Tibial artery (tissue), 4 donors: ENCODE data around the gene RNF222.

ENCODE experiments used
- DNase-seq, 2 donors: peaks; one replicate each; pipeline ENCODE4 v3.0.0-alpha.2; 2019
- H3K27ac ChIP-seq, 2 donors: fragments of 200-600 bp; sonication (generic) in 1 of 2; 1 replicate in 1 of 2; 2 replicates in 1 of 2; pipeline ENCODE4 v1.5.1; 2018 to 2019; ENCODE audit warnings: mild to moderate bottlenecking in 1 of 2
- H3K27me3 ChIP-seq, 2 donors: fragments of 200-600 bp; sonication (generic) in 1 of 2; one replicate each; pipeline versions ENCODE4 v1.5.1 to v1.6.0; 2016 to 2019
- H3K36me3 ChIP-seq, 3 donors: fragments of 200-600 bp; sonication (generic) in 2 of 3; one replicate each; pipeline ENCODE4 v1.5.1; 2016 to 2019; ENCODE audit warnings: mild to moderate bottlenecking in 2 of 3
- H3K4me1 ChIP-seq, 4 donors: fragments of 200-600 bp; sonication (generic) in 2 of 4; 1 replicate in 3 of 4; 2 replicates in 1 of 4; pipeline ENCODE4 v1.5.1; 2016 to 2019
- H3K4me3 ChIP-seq, 2 donors: fragments of 200-600 bp; sonication (generic) in 1 of 2; 1 replicate in 1 of 2; 2 replicates in 1 of 2; pipeline ENCODE4 v1.5.1; 2018 to 2019; ENCODE audit warnings: mild to moderate bottlenecking in 2 of 2
- H3K9me3 ChIP-seq, 3 donors: fragments of 200-600 bp; sonication (generic) in 1 of 3; one replicate each; pipeline ENCODE4 v1.5.1; 2016 to 2019
- CTCF ChIP-seq, 2 experiments: fragments of 200-600 bp in 1 of 2; fragments of 450-650 bp in 1 of 2; IDR thresholded peaks; one replicate each; pipeline ENCODE4 v1.5.1; 2017 to 2019; ENCODE audit warnings: antibody characterized with exemption in 2 of 2, mild to moderate bottlenecking in 1 of 2, moderate library complexity in 1 of 2
- intact Hi-C: fragments of 100-400 bp; cut with DNase I; formaldehyde crosslinking; loops from one replicate; pipeline ENCODE4 v1.15.0; 2023; ENCODE audit warnings: low total_unique reads

The RNF222 gene

GRCh38 chr17:8397636-8398035, at the start of gene RNF222:
Gene RNF222, minus strand, starts transcription at chr17:8397827. Its CDS starts 4,366 bp downstream, at chr17:8393461.
- intact Hi-C loops = no loop called here
- Histone ChIP-seq H3K9me3 (no peaks in the 10 kb centered on the region), H3K4me3 (no peak within 1 kb of the TSS), H3K4me1 (no peaks in the 10 kb centered on the region), H3K27me3 (peaks cover 0 to 52% of the 10 kb centered on the region in 2 donors), H3K27ac (no peak within 1 kb of the TSS), H3K36me3 (no peaks in the 10 kb centered on the region)
- TF ChIP-seq CTCF (IDR thresholded peaks at IDR 0.05) = no peak
- DNase-seq = peak in 1 of 2 donors; percentile 32

DNA sequence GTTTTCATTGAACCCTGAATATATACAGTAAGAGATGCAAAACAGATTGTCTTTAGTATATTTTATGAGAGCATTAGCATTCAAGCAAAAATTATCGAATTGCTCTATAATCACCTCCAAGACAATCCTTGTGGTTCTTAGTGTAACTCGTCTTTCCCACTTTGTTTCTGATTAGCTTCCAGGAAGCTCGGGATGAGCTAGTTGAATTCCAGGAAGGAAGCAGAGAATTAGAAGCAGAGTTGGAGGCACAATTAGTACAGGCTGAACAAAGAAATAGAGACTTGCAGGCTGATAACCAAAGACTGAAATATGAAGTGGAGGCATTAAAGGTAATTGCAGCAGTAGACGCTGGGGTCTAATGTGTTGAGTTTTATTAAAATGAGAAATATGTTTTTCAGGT, 47.9 kb upstream of the RNF222 start:
- H3K9me3 ChIP-seq = no peaks in the 10 kb centered on the region
- intact Hi-C loops = no loop called here
- peaks cover 0 to 39% (median 18%) of the 10 kb centered on the region in 4 donors for H3K4me1 ChIP-seq
- no peak overlapping the region for H3K27ac ChIP-seq
- H3K27me3 ChIP-seq = no peaks in the 10 kb centered on the region
- DNase-seq = no peak
- TF ChIP-seq CTCF (IDR thresholded peaks at IDR 0.05) = no peak
- H3K4me3 ChIP-seq = no peak overlapping the region
- peaks cover 49 to 54% (median 54%) of the 10 kb centered on the region in 3 donors for H3K36me3 ChIP-seq

GRCh38 chr17:8444494-8444893, 46.9 kb upstream of the RNF222 start:
- no peaks in the 10 kb centered on the region for H3K9me3 ChIP-seq

GRCh38 chr17:8443756-8444155, 46.1 kb upstream of the RNF222 start:
- H3K9me3 ChIP-seq = no peaks in the 10 kb centered on the region
- TF ChIP-seq CTCF (IDR thresholded peaks at IDR 0.05) = no peak
- H3K27ac ChIP-seq = no peak overlapping the region
- no peaks in the 10 kb centered on the region for H3K27me3 ChIP-seq
- peaks cover 0 to 53% (median 18%) of the 10 kb centered on the region in 4 donors for H3K4me1 ChIP-seq
- no peak overlapping the region for H3K4me3 ChIP-seq
- no peak for DNase-seq
- peaks cover 38 to 44% (median 38%) of the 10 kb centered on the region in 3 donors for H3K36me3 ChIP-seq
- intact Hi-C loops = no loop called here

More at GRCh38 chr17:8444494-8444893, 46.9 kb upstream of the RNF222 start:
- no peak for DNase-seq
- Histone ChIP-seq H3K36me3 (peaks cover 45 to 51% (median 46%) of the 10 kb centered on the region in 3 donors), H3K27ac (no peak overlapping the region), H3K4me3 (no peak overlapping the region), H3K27me3 (no peaks in the 10 kb centered on the region), H3K4me1 (peaks cover 0 to 47% (median 18%) of the 10 kb centered on the region in 4 donors)
- TF ChIP-seq CTCF (IDR thresholded peaks at IDR 0.05) = no peak
- intact Hi-C loops = no loop called here

DNA sequence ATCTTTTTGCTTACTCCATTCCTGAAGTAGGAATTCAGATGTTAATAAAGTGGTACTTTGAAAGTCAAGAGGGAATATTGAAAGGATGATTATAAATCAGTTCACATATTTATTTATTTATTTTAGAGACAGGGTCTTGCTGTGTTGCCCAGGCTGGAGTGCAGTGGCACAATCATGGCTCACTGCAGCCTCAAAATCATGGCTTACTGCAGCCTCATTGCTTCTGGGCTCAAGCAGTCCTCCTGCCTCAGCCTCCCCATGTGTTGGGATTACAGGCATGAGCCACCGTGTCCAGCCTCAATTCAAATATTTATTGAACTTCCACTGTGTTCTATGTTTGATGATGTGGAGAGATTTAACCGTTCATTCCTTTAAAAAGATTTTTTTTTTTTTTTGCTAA, 44.7 kb upstream of the RNF222 start:
- no peak for DNase-seq
- TF ChIP-seq CTCF (IDR thresholded peaks at IDR 0.05) = no peak
- Histone ChIP-seq H3K9me3 (no peaks in the 10 kb centered on the region), H3K4me1 (peaks cover 0 to 65% (median 26%) of the 10 kb centered on the region in 4 donors), H3K36me3 (peaks cover 24 to 30% (median 30%) of the 10 kb centered on the region in 3 donors), H3K27me3 (no peaks in the 10 kb centered on the region), H3K4me3 (no peak overlapping the region), H3K27ac (no peak overlapping the region)
- intact Hi-C loops = no loop called here

DNA sequence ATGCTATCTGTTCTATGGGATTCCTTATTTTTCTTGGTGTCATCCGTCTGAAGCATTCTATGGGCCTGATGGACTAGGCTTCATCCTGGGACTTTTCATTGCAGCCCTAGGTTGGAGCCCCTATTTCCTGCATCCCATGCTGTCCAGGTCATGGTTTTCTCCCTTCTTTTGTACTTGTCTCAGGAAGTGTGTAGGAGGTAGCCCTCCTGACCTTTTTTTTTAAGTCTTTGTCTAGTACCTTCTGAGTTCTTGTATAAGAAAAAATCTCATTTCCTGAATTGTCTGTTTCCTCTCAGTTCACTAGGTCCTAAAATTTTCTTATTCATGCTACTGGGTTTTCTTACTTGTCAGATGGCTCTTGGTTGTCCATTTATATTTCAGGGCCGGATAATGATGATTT, 44.1 kb upstream of the RNF222 start:
- no peak overlapping the region for H3K27ac ChIP-seq
- no peaks in the 10 kb centered on the region for H3K9me3 ChIP-seq
- no peak for DNase-seq
- H3K27me3 ChIP-seq = no peaks in the 10 kb centered on the region
- intact Hi-C loops = no loop called here
- H3K36me3 ChIP-seq = peaks cover 18 to 24% (median 23%) of the 10 kb centered on the region in 3 donors
- no peak overlapping the region for H3K4me3 ChIP-seq
- no peak for TF ChIP-seq CTCF (IDR thresholded peaks at IDR 0.05)
- H3K4me1 ChIP-seq = peaks cover 0 to 72% (median 28%) of the 10 kb centered on the region in 4 donors
